COR-L47 (cell line): Measurements from ENCODE around the gene DPF1.

Experiments
- DNase-seq: peaks from one replicate; lab custom pipeline; 2025; lab: John Stamatoyannopoulos, UW

Gene DPF1

DNA sequence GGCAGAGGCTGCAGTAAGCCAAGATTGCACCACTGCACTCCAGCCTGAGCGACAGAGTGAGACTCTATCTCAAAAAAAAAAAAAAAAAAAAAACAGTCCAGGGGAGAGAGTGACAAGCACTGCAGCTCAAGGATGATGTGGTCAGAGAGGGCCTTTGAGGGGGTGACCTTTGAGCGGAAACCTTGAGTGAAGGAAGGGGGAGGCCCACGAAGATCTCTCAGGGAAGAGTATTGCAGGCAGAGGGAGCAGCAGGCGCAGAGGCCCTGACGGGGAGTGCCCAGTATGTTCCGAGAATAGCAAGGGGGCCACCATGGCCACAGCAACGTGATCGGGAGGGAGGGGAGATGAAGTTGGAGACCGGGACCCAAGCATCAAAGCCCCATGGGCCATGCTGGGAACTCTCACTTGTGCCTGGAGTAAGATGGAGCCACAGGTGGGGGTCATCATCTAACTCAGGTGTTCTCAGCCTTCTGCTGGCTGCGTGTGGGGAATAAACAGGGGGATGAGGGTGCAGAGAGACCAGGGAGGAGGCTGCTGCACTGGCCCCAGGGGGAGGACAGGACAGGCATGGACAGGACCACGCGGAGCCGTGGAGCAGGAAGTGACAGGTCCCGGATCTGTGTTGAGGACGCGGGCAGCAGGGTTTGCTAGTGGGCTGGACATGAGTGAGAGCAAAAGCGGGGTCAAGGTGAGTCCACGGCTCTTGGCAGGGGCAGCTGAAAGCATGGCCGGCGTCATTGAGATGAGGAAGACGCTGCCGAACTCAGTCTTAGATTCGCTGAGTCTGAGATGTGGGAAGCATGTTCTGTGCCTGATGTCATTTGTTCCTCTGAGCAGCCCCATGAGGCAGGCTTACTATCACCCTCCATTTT, 60.4 kb downstream of the DPF1 start:
- no peak for DNase-seq

GRCh38 chr19:38162632-38163031, 61.4 kb downstream of the DPF1 start:
- no peak for DNase-seq

DNA sequence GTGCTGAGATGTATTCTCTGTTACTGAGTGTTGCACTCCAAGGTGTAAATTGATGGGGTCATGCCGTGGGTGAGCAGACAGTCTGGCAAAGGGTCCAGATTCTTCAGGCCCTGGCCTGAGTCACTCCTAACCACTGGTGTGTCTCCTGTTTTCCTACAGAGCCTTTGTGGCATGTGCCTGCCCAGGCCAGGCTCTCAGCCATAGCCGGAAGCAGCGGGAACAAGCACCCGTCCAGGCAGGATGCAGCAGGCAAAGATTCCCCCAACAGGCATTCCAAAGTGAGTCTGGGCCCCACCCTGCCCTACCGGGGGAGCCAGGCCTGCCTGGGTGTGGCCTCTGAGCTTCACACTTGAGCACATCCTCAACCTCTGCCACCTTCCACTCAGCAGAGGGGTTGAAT, 61.9 kb downstream of the DPF1 start:
- DNase-seq: no peak
